GM10266 (cell line): ENCODE results near the gene SLC19A1.

Experiments used
- DNase-seq: peaks from one replicate; pipeline ENCODE4 v3.0.0; 2012; ENCODE audit errors: extremely low spot score
- TF ChIP-seq, protein P1 (sequence below): IDR thresholded peaks from 2 replicates; pipeline ENCODE4 v1.5.1; 2012; ENCODE audit warnings: mild to moderate bottlenecking, low read depth; ENCODE audit not compliant: control insufficient read depth, insufficient read depth; ENCODE audit errors: missing control alignments

SLC19A1 gene

DNA sequence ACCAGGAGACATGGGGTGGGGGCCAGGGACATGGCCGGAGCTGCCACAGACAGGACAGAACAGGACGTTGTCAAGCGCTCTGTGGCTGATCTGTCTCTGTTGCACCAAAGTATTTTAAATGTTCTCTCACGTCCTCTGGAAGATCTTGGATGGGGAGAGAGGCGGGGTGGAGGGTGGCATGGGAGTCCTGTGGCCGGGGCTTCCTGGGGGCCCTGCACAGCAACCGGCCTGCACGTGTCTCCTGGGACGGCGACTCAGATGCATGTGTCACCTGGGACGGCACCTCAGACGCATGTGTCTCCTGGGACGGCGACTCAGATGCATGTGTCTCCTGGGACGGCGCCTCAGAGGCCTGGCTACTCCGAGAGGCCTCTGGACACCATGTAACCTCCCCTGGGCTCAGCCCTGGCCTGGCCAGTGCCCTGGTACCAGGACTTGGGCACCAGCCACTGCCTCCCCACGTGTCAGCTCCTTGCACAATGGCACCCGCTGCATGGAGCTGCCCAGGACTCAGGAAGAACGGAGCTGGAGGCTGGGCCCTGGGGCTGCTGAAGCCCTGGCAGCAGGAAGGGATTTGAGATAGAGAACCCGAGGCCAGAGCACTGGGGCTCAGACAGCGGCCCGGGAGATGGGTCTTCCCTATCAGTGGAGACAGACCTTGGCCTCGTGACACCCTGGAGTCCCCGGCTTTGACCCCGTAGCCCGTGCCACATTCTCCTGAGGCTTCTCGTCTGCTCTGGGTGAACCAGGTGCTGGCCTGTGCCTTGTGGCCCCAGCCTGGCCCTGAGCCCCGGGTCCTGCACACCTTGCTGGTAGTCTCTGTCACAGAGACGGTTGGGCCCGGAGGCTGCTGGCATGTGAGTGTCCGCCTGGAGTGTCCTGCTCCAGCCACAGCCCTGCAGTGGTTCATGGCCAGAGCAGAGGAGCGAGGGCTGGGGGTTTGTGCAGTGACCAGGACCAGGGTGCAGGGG lies 14.7 kb upstream of the SLC19A1 start:
- no peak for DNase-seq
- TF ChIP-seq, protein P1, sequence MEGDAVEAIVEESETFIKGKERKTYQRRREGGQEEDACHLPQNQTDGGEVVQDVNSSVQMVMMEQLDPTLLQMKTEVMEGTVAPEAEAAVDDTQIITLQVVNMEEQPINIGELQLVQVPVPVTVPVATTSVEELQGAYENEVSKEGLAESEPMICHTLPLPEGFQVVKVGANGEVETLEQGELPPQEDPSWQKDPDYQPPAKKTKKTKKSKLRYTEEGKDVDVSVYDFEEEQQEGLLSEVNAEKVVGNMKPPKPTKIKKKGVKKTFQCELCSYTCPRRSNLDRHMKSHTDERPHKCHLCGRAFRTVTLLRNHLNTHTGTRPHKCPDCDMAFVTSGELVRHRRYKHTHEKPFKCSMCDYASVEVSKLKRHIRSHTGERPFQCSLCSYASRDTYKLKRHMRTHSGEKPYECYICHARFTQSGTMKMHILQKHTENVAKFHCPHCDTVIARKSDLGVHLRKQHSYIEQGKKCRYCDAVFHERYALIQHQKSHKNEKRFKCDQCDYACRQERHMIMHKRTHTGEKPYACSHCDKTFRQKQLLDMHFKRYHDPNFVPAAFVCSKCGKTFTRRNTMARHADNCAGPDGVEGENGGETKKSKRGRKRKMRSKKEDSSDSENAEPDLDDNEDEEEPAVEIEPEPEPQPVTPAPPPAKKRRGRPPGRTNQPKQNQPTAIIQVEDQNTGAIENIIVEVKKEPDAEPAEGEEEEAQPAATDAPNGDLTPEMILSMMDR: no peak

DNA sequence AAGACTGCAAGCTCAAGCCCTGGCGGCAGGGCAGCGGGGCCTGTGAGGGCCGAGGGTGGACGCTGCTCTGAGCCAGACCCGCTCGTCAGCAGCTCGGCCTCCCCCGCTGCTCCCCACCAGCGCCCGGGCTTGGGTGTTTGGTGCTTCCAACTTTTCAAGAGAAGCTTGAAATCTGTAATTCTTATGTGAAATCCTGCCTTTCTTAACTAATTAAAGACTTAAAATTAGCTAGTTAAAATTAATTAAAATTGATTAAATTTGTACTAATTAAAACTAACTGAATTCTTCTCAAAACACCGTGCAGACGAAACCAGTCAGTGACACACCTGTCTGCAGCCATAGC lies 14.0 kb upstream of the SLC19A1 start:
- TF ChIP-seq, protein P1: no peak
- no peak for DNase-seq

DNA sequence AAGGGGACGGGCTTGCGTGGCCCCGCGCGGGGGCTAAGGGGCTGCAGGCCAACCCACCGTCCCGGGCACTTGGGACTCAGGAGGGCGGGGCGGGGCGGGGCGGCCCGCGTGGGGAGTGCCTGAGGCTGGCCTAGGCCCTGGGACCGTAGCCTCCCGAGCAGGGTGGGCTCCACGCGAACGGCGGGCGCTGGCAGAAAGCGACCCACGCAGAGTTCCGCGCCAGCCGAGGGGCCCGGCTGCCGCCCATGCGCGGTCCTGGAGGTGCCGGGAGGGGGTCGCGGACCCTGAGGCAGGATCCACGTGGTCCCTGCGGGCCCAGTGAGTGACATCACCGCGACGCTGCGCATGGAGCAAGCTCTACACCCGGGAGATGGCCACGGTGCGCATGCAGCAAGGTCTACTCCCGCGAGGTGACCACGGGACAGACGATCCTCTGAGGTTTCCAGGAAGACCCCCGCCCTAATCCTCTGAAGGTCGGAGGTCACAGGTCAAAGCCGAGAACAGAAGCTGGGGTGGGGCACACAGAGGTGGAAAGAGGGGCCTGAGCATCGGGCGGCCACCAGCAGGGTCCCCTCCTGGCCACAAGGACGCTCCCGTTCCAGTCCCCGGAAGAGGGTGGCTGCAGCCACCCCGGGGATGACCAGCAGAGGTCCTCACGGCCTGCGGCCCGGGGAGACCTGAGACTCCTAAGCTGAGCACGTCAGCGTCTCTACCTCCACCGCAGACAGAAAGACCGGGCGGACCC lies 13.5 kb upstream of the SLC19A1 start:
- TF ChIP-seq, protein P1: peak; percentile 61
- DNase-seq: peak; percentile 89

DNA sequence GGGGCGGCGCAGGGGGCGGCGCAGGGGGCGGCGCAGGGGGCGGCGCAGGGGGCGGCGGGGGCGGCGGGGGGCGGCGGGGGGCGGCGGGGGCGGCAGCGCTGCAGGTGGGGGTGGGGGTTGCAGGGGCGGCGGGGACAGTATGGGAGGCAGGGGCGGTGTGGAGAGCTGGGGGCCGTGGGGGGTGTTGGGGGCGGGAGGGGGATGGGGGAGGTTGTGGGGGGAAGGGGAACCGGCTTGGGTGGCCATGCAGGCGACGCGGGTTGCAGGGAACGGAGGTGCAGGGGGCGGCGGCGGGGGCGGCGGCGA lies 13.0 kb upstream of the SLC19A1 start:
- TF ChIP-seq, protein P1: no peak
- DNase-seq: no peak

DNA sequence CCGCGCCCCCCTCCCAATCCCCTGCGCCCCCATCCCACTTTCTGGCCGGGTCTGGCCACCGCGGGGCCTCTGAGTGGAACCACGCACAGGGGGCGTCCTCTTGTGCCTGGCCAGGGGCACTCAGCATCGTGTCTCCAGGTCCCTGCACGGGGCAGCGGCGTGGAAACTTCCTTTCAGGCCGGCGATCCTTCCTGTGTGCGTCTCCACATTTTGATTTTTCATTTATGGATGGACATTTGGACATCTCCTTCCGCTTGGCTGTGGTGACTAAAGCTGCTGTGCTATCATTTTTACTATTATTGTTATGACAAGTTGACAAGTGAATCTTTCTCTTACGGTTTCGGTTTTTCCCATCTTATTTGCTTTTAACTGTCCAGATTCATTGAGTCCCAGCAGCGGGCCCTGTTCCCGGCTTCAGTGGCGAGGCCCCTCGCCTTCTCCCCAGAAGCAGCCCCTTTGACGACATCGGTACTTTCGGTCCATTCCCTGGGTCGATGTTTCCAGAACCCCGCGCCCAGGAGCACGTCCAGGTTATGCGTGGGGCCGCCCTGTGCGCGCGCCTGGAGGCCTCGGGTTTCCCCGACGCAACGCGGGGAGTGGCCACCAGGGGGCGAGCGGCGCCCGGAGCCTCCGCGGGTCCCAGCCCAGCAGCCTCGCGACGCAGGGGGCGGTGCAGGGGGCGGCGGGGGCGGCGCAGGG lies 12.4 kb upstream of the SLC19A1 start:
- TF ChIP-seq, protein P1: peak; percentile 87
- DNase-seq: peak; percentile 95

DNA sequence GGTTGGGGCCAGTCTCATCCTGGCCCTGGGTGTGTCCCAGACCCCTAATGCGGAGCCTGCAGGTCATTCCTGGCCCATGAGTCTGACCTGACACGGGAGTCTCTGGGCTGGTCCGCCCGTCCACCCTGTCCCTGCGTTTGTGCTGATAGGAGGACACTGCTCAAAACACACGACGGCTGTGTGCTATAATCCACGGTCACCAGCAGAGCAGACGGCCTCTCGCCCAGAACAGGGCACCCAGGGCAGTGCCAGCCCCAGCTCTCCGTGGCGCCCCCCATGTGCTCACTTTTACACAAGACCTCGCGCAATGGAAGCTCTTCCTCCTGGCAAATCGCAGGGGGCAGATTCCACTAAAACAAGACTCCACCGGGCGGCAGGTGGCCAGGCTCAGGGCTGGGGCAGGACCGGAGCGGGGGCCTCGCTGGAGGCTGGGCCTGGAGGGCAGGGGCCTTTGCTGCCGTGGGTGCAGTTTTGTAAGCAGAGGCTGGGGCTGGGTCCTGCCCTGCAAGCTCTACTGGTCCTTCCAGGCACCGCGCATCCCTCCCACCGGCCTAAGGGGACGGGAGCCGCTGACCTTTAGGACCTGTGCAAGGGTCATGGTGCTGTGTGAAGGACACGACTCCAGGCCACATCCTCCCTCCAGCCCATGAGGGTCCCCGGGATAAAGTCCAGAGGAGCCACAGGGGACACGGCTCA lies 10.6 kb upstream of the SLC19A1 start:
- DNase-seq: no peak
- TF ChIP-seq, protein P1: no peak
